Limb (tissue), 2 donors: Measurements from ENCODE around the gene EGF.
"Not testable (repeated sequence)": the region's sequence is repeated elsewhere in the genome, so short reads cannot be mapped to it uniquely, and the experiment has no call there.

ENCODE experiments used
- DNase-seq, 2 donors: peaks; one replicate each; pipeline ENCODE4 v3.0.0-alpha.2; 2016; ENCODE audit errors: extremely low spot score in 2 of 2

EGF gene

DNA sequence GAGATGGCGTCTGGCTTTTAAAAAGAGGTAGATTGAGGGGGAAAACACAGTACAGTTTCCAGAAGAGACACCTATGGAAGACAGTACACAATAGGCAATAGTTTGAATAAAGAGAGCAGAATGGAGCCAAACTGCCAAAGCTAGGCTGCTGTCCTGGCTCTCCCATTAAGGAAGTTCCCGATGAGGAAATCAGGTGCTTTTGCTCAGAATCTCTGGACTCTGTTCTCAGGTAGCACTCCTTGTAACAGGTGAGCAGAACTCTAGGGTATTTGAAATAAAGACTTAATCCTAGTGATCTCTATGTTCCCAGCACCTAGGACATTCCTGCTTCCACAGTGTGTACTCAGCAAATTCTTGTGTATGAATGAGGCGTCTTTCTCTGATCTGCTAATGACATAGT, 1.6 kb downstream of the EGF start:
- DNase-seq = no peak

- DNase-seq = no peak
Measured at GRCh38 chr4:109915385-109916026, 2.8 kb downstream of the EGF start.

- no peak for DNase-seq
Measured at GRCh38 chr4:109916027-109916409, 3.3 kb downstream of the EGF start.

DNA sequence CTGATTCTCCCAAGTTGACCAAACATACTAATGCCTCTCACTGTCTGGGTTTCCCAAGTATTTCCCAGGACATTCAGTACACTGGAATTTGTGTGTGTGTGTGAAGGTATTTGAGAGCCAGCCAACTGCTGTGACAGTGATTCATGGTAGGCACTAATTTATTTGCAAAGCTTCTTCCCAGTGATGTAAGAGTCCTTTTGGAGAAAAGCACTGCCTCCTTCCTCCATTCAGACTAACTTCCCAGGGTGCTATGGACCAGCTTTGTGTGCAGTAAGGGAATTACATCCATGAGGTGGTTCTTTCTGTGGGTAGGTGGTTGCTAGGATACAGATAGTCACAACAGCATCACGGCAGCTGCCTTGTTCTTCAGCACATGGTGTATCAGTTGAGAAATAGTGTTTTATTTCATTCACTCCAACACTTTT, 8.7 kb downstream of the EGF start:
- peak; percentile 30 to 38 for DNase-seq

DNA sequence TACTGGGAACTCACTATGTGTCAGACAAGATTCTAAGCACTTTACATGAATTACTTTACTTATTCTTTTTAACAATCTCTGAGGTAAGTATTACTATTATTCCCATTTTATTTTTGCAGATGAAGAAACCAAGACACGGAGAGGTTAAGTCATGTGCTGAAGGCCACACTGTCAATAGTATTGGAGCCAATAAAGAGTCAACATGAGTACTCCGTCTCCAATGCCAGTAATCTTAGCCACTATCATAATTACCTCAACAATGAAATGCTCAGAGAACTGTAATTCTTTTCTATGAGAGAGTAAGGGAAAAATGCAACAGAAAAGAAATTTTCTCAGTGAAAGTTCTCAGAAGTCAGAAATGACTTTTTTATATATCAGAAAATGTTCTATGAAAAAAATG, 12.7 kb downstream of the EGF start:
- DNase-seq = no peak

DNA sequence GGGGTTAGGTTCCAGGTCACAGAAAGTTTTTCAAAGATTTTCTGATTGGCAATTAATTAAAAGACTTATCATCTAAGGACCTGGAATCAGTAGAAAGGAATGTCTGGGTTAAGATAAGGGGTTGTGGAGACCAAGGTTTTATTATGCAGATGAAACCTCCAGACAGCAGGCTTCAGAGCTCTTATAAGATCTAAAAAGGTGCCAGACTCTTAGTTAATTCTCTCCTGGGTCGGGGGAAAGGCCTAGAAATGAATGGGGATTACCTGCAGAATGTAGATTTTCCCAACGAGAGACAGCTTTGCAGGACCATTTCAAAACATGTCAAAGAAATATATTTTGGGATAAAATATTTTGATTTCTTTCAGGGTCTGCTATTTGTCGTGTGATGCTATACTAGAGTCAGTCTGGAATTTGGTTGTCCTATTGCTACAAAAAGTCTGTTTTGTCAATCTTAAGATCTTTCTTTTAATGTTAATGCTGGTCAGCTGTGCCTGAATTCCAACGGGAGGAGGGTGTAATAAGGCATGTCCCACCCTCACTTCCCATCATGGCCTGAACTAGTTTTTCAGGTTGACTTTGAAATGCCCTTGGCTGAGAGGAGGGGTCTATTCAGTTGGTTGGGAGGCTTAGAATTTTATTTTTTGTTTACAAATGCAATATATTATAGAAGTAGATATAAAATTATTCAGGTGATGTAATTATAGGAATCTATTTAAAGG, 15.8 kb downstream of the EGF start:
- DNase-seq = no peak

DNA sequence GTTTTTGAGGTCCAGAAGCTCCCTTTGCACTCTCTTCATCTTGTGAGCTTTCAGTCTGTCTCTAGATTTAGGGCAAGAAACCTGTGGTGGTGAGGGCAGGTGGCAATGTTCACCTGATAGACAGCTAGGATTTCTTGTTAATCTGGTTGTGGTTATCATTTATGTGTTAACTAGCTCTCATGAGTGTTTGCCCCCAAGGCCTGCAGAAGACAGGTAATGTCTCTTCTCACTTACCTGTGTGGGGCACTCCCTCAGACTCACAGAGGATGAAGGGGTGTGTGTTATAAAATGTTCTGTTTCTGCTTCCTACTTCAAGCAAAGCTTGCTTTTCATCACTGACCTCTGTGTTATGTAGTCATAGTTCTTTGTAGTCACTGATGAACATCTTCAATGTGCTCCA, 17.8 kb downstream of the EGF start:
- no peak for DNase-seq

DNA sequence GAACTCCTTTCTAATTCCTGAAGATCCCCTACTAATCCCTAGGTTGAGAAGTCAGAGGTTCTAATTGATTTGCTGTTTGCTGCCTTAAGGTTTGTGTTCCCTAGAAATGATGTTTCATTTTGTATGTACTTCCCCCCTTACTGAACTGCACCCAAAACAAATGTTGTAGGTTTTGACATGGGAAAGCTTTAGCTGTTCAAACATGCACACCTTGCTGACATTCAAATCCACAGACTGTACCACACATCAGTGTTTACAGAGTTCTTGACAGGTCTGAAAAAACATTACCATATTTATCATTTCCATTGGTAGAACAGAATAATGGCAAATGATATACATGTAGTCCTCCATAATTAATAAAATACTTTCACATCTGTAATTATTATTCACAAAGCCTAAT, 18.2 kb downstream of the EGF start:
- DNase-seq = no peak

- no peak for DNase-seq
Measured at GRCh38 chr4:109931318-109931717, 18.6 kb downstream of the EGF start.

DNA sequence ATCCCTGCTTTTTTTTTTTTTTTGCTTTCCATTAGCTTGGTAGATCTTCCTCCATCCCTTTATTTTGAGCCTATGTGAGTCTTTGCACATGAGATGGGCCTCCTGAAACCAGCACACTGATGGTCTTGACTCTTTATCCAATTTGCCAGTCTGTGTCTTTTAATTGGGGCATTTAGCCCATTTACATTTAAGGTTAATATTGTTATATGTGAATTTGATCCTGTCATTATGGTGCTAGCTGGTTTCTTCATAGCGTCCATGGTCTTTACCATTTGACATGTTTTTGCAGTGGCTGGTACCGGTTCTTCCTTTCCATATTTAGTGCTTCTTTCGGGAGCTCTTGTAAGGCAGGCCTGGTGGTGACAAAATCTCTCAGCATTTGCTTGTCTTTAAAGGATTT, 24.7 kb downstream of the EGF start:
- DNase-seq = not testable (repeated sequence)

DNA sequence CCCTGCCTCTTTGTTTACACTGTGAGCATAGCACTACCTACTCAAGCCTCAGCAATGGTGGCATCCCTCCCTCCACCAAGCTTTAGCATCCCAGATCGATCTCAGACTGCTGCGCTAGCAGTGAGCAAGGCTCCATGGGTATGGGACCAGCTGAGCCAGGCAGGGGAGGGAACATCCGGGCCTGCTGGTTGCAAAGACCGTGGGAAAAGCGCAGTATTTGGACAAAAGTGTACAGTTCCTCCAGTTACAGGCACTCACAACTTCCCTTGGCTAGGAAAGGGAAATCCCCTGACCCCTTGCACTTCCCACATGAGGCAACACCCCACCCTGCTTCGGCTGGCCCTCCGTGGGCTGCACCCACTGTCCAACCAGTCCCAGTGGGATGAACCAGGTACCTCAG, 26.5 kb downstream of the EGF start:
- no peak for DNase-seq

- DNase-seq = no peak
Measured at GRCh38 chr4:109942292-109942926, 29.7 kb downstream of the EGF start.

- DNase-seq = no peak
Measured at GRCh38 chr4:109943745-109944144, 31.1 kb downstream of the EGF start.

DNA sequence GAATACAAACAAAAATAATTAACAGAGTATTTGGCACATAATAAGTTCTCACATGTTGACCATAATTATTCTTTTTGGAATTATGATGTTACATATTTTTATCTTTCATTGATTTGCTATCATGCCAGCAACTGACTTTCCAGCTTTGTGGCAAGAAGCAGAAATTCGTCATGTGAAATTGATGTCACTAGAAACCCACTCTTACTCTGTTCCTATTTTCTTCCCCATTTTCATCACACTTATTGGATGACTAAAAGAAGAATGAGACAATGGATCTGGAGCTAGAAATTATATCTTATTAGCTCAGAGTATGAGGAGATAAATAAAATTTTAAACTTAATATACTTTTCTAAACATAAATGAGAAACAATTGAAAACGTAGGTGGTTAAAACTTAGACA, 31.9 kb downstream of the EGF start:
- no peak for DNase-seq

GRCh38 chr4:109945056-109945455, 32.4 kb downstream of the EGF start:
- DNase-seq = no peak

- DNase-seq = no peak
Measured at GRCh38 chr4:109946120-109946519, 33.4 kb downstream of the EGF start.

DNA sequence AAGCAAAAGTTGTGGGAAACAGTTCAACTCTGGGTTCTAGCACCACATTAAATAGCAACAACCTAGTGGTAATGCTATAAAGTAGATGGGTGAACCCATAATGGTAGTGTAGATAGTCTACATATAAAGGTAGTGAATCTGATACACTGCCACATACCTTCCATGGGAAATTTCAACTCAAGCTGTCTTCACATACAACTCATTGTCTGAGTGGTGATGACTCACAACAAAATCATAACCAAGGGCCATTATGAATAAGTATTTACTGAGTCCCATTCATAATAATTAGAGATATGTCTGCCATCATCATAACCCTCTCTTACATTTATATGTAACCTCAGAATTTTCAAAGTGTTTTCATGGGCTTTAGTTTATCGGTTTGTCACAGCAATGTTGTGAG, 34.8 kb downstream of the EGF start:
- DNase-seq = no peak

DNA sequence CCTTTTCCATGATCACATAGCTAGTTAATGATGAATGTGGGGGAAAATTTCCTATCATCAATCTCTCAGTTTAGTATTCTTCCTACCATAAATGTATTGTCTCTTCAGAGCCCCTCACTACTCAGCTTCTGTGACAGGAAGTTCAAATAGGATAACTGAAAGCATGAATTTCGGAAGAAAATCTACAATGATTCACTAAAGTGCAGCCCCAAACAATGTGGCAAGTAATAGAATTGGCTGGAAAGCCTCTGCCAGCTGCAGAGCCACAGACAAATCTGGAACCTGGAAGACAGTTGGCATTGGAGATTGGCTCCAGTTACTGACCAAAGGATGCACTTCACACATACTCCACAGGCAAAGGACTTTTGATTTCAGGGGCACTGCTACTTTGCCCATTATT, 35.2 kb downstream of the EGF start:
- DNase-seq = no peak

DNA sequence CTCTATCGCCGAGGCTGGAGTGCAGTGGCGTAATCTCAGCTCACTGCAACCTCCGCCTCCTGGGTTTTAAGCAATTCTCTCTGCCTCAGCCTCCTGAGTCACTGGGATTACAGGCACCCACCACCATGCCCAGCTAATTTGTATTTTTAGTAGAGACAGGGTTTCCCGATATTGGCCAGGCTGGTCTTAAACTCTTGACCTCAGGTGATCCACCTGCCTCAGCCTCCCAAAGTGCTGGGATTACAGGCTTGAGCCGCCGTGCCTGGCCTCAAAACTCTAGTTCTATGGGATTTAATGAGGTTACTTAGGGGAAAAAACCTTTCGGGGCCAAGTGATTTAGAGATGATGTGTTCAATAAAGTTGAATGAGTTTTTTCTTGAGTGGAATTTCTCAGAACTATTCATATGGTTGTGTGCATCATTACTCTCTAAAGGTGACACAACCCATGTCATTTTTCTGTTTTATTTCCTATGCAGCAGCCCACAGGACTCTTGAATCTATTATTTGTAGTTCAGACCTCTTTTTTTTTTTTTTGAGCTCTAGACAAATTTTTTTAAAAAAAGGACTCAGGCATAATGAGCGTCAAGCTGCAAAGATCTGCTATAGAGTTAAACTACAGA, 36.5 kb downstream of the EGF start:
- not testable (repeated sequence) for DNase-seq

GRCh38 chr4:109952612-109953011, 39.9 kb downstream of the EGF start:
- DNase-seq = no peak

GRCh38 chr4:109953556-109953955, 40.9 kb downstream of the EGF start:
- DNase-seq = no peak

DNA sequence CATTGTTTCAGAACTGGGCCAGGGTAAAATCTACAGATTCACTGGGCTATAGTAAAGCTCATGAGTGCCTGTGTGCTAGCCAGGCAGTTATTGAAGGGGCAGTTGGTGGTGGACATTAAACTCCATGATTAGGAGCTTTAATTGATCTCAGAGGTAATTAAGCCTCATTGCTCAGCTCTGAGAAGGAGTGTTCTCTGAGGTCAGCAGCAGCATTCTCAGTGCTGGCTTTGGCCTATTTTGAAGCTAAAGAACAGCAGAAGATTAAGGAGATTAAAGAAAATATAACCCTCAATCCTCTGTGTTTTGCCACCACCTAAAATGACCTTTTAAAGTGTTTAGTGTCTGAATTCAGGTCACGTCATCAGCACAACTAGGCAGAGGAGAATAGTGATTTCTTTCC, 42.5 kb downstream of the EGF start:
- no peak for DNase-seq

DNA sequence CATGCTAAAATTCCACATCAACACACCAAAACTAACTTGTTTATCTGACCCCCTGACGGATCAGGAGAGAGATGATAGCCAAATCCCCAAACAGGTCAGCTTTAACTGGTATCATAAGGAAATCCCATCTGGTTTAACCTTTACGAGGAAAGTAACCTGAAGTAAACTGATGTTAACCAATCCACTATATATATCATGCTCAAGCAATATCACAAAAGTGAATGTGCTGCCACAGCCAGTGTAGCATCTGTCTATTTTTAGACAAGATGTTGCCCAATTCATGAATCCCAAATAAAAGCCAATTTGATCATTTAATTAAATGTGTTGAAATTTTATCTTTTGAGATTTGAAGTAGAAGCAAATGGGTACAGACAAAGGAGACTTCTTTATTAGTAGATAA, 44.5 kb downstream of the EGF start:
- DNase-seq = no peak
